MG63 (cell line): ENCODE measurements around the gene DHRS4. TPM values are rescaled to one million over a fixed set of nuclear protein-coding genes. Genes with fewer than 3 reads are reported as not detected.
A peak's percentile ranks its signal among the peaks of the same experiment; 100 is the strongest.
"Not testable (repeated sequence)": the region's sequence is repeated elsewhere in the genome, so short reads cannot be mapped to it uniquely, and the experiment has no call there.

Experiments
- DNase-seq: peaks from one replicate; pipeline ENCODE4 v3.0.0-alpha.2; 2020
- H3K27me3 ChIP-seq: fragments of 250-450 bp; sonication (Bioruptor Pico); 2 replicates; pipeline ENCODE4 v1.5.1; 2020; ENCODE audit warnings: mild to moderate bottlenecking, moderate library complexity
- H3K36me3 ChIP-seq: fragments of 250-450 bp; sonication (Bioruptor Pico); 2 replicates; pipeline ENCODE4 v1.5.1; 2020; ENCODE audit warnings: mild to moderate bottlenecking, moderate library complexity
- H3K4me3 ChIP-seq: fragments of 250-450 bp; sonication (Bioruptor Pico); 2 replicates; pipeline ENCODE4 v1.5.1; 2020; ENCODE audit warnings: mild to moderate bottlenecking, moderate library complexity
- H3K9me3 ChIP-seq: fragments of 250-450 bp; sonication (Bioruptor Pico); 2 replicates; pipeline ENCODE4 v1.5.1; 2020; ENCODE audit warnings: mild to moderate bottlenecking, moderate library complexity
- total RNA-seq: library from RNA; depleted of rRNA; stranded (reverse); fragments of >200 nt; shearing (Covaris generic); gene quantifications from 2 replicates; pipeline ENCODE4 v1.2.3, GENCODE V29; 2014; ENCODE audit warnings: low replicate concordance; rRNA removed

The DHRS4 gene
- total RNA-seq, 1 experiment from 2014 or later = 32.4 TPM

GRCh38 chr14:23999640-24000039 is 46.1 kb downstream of the DHRS4 start:
- H3K36me3 ChIP-seq, DNase-seq, H3K9me3 ChIP-seq, H3K27me3 ChIP-seq, H3K4me3 ChIP-seq: not testable (repeated sequence)

- H3K36me3 ChIP-seq, H3K4me3 ChIP-seq, H3K9me3 ChIP-seq, H3K27me3 ChIP-seq, DNase-seq: not testable (repeated sequence)
Observed at GRCh38 chr14:24001078-24001477, 47.5 kb downstream of the DHRS4 start.

- not testable (repeated sequence) for H3K4me3 ChIP-seq, H3K27me3 ChIP-seq, H3K36me3 ChIP-seq, H3K9me3 ChIP-seq, DNase-seq
Observed at GRCh38 chr14:24001679-24002078, 48.1 kb downstream of the DHRS4 start.

DNA sequence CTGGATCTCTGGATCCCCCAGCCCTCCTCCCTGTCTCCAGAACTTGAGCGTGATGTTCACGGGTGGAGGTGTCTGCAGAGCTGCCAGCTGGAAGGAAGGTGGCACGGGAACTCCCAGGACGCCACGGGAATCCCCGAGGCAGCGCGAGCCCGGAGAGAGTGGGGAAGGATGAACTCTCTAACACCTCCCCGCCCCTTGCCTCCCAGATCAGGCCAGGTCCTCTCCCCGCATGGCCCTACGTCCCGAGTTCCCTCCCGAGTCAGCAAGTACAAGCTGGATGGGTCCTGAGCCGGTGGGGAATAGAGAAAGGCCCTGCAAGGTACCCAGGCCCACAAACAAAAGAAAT is 52.9 kb downstream of the DHRS4 start:
- not testable (repeated sequence) for DNase-seq, H3K27me3 ChIP-seq, H3K4me3 ChIP-seq, H3K36me3 ChIP-seq, H3K9me3 ChIP-seq

DNA sequence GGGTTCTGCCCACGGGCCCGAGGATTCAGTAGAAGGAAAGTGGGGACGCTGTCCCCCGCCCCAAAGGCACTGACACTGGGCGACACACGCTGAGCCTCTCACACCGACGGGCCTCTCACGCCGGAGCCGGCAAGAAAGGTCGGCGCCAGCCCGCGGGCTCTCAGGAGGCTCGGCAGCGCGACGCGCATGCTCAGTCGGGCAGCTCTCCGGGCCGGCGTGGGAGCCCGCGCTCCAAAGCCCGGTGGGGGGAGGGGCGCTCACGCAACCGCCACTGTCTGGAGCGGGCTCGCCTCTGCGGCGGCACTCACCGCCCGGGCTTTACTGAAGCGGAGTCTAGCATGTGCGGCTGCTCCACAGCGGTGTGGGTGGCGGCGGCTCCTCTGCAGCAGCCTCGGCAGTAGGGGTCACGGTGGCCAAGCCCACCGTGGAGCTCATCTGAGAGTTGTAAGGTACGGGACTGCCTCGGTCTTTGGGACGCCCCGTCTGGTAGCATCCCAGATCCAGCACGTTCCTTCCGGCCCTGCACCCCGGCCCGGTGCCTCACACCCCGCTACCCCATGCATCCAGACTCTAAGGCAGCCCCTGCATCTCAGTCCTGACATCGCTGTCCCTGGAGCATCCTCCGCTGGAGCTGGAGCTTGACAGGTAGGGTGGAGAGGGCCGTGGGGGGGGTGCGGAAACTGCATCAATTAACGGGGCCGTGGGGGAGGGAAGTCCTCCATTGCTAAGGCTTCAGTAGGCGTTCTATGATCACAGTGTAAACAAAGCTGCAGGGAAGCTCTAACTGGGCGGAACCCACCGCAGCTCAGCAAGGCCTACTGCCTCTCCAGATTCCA is 53.5 kb downstream of the DHRS4 start:
- H3K27me3 ChIP-seq = not testable (repeated sequence)

GRCh38 chr14:24011051-24011450 is 57.5 kb downstream of the DHRS4 start:
- H3K27me3 ChIP-seq = no peaks in the 10 kb centered on the region
- no peak for DNase-seq
- H3K9me3 ChIP-seq = no peaks in the 10 kb centered on the region
- no peak overlapping the region for H3K4me3 ChIP-seq
- H3K36me3 ChIP-seq = no peaks in the 10 kb centered on the region

More for the DNA sequence above, 53.5 kb downstream of the DHRS4 start:
- DNase-seq = peak; percentile 35
- H3K36me3 ChIP-seq, H3K9me3 ChIP-seq, H3K4me3 ChIP-seq: not testable (repeated sequence)

DNA sequence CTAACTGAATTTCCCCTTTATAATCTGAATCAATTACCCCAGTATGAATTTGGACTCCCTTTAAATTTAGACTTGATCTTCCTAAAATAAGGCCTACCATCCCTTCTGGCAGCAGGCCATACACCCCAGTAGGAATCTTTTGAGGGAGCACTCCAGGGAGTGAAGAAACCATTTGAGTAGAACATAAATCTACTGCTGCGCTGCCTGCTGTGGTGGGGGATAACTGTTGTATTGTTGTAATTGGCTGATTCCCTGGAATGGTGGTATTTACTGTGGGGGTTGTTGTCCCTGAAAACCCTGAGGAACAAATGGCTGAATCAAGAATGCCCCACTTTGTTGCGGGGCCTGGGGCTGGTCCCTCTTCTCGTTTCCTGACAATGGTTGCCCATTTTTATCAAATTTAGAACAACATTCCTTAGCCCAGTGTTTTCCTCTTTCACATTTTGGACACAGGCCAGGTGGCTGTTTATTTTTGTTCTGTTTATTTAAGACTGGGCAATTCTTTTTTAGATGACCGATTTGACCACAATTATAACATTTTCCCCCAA is 59.2 kb downstream of the DHRS4 start:
- not testable (repeated sequence) for H3K27me3 ChIP-seq, H3K9me3 ChIP-seq, DNase-seq, H3K36me3 ChIP-seq, H3K4me3 ChIP-seq

- no peak overlapping the region for H3K4me3 ChIP-seq
- no peaks in the 10 kb centered on the region for H3K9me3 ChIP-seq
- DNase-seq = peak; percentile 34
- no peaks in the 10 kb centered on the region for H3K36me3 ChIP-seq
- no peaks in the 10 kb centered on the region for H3K27me3 ChIP-seq
Observed at GRCh38 chr14:24013654-24014514, 60.3 kb downstream of the DHRS4 start.

GRCh38 chr14:24015745-24016144 is 62.2 kb downstream of the DHRS4 start:
- not testable (repeated sequence) for H3K4me3 ChIP-seq, DNase-seq, H3K36me3 ChIP-seq, H3K27me3 ChIP-seq, H3K9me3 ChIP-seq

Other genes with a start within 250 kb of the DHRS4 start
- gene DHRS4L2, start 35.2 kb downstream of the DHRS4 start, total RNA-seq = 2.0 and 13.5 TPM in 2 replicates
- not detected in 2 replicates for gene CARMIL3, start 98.2 kb downstream of the DHRS4 start, total RNA-seq
- not detected in 2 replicates for gene CPNE6, start 117.8 kb downstream of the DHRS4 start, total RNA-seq
- gene PCK2, start 140.5 kb downstream of the DHRS4 start, total RNA-seq = 6.7 and 27.5 TPM in 2 replicates
- 22.7 and 64.7 TPM in 2 replicates for gene DCAF11, start 161.0 kb downstream of the DHRS4 start, total RNA-seq
- 1.9 and 4.9 TPM in 2 replicates for gene NRL, start 161.2 kb downstream of the DHRS4 start, total RNA-seq
- gene FITM1, start 176.9 kb downstream of the DHRS4 start, total RNA-seq = 0.79 TPM in 1 of 2 replicates, not detected in the other
- gene PSME1, start 182.4 kb downstream of the DHRS4 start, total RNA-seq = 37.5 and 39.3 TPM in 2 replicates
- 7.2 and 15.7 TPM in 2 replicates for gene EMC9, start 187.8 kb downstream of the DHRS4 start, total RNA-seq
- 84.9 and 111 TPM in 2 replicates for gene PSME2, start 192.8 kb downstream of the DHRS4 start, total RNA-seq
- 39.6 and 52.1 TPM in 2 replicates for gene RNF31, start 193.7 kb downstream of the DHRS4 start, total RNA-seq
- 15.8 and 26.4 TPM in 2 replicates for gene IRF9, start 207.5 kb downstream of the DHRS4 start, total RNA-seq
- 0.66 and 2.1 TPM in 2 replicates for gene REC8, start 218.3 kb downstream of the DHRS4 start, total RNA-seq
- 41.0 and 60.5 TPM in 2 replicates for gene IPO4, start 235.0 kb downstream of the DHRS4 start, total RNA-seq
- 25.2 and 39.3 TPM in 2 replicates for gene TM9SF1, start 241.7 kb downstream of the DHRS4 start, total RNA-seq